C4-2B (cell line): ENCODE data around the gene INHBE.

ENCODE experiments used
- ZFX ChIP-seq: fragments of 450-650 bp; IDR thresholded peaks from 2 replicates; pipeline ENCODE4 v1.6.1; 2017
- TF ChIP-seq, protein P1 (sequence below): fragments of 450-650 bp; conservative IDR thresholded peaks from 2 replicates; pipeline ENCODE4 v1.5.1; 2017; ENCODE audit warnings: mild to moderate bottlenecking

DNA sequence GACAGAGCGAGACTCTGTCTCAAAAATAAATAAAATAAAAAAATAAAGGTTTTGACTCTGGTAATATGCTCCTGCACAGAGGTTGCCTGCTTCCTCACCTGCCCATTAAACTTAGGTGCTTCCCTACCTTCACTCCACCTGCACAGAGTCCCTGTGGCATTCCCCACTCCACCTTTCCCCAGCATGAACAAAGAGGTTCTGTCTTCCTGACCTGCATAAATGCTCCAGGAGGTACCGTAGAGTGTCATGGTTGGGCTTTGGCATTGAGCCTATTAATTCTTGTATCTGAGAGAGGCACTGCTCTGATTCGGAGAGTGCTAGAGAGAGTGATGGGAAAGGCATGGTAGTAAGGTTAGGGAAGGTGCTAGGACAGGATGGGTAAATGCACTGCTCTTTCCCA lies 18.3 kb downstream of the INHBE start:
- TF ChIP-seq, protein P1, sequence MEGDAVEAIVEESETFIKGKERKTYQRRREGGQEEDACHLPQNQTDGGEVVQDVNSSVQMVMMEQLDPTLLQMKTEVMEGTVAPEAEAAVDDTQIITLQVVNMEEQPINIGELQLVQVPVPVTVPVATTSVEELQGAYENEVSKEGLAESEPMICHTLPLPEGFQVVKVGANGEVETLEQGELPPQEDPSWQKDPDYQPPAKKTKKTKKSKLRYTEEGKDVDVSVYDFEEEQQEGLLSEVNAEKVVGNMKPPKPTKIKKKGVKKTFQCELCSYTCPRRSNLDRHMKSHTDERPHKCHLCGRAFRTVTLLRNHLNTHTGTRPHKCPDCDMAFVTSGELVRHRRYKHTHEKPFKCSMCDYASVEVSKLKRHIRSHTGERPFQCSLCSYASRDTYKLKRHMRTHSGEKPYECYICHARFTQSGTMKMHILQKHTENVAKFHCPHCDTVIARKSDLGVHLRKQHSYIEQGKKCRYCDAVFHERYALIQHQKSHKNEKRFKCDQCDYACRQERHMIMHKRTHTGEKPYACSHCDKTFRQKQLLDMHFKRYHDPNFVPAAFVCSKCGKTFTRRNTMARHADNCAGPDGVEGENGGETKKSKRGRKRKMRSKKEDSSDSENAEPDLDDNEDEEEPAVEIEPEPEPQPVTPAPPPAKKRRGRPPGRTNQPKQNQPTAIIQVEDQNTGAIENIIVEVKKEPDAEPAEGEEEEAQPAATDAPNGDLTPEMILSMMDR: no peak
- TF ChIP-seq ZFX: no peak
